WTC11 (cell line): ENCODE measurements around the gene RRP36. TPM values are rescaled to one million over a fixed set of nuclear protein-coding genes. Genes with fewer than 3 reads are reported as not detected.

Source experiments
- FOXJ3 ChIP-seq: sonication (generic); formaldehyde crosslinking; IDR thresholded peaks from 2 replicates; pipeline ENCODE4 v1.9.0; 2021; ENCODE audit warnings: missing genetic modification reagents, mild to moderate bottlenecking, borderline replicate concordance
- HMGA2 ChIP-seq: fragments of 250-450 bp; sonication (Bioruptor Pico); IDR thresholded peaks from 2 replicates; pipeline ENCODE4 v1.4.0; 2021; ENCODE audit warnings: mild to moderate bottlenecking, moderate library complexity
- JUN ChIP-seq: sonication (generic); formaldehyde crosslinking; IDR thresholded peaks from 2 replicates; pipeline ENCODE4 v1.8.0; 2023; ENCODE audit warnings: mild to moderate bottlenecking, missing genetic modification reagents
- KAT7 ChIP-seq: sonication (generic); formaldehyde crosslinking; IDR thresholded peaks from 2 replicates; pipeline ENCODE4 v1.8.1; 2023; ENCODE audit warnings: missing genetic modification reagents, mild to moderate bottlenecking, borderline replicate concordance
- MXD4 ChIP-seq: fragments of 250-450 bp; sonication (Bioruptor Pico); IDR thresholded peaks from 2 replicates; pipeline ENCODE4 v1.8.0; 2021; ENCODE audit warnings: mild to moderate bottlenecking, moderate library complexity, borderline replicate concordance
- NFATC4 ChIP-seq: fragments of 250-450 bp; sonication (Bioruptor Pico); IDR thresholded peaks from 2 replicates; pipeline ENCODE4 v1.9.0; 2021; ENCODE audit warnings: mild to moderate bottlenecking
- NFE2L1 ChIP-seq: sonication (generic); formaldehyde crosslinking; IDR thresholded peaks from 2 replicates; pipeline ENCODE4 v1.8.1; 2023; ENCODE audit warnings: missing genetic modification reagents
- NR2C2 ChIP-seq: sonication (generic); formaldehyde crosslinking; IDR thresholded peaks from 2 replicates; pipeline ENCODE4 v1.8.0; 2022; ENCODE audit warnings: mild to moderate bottlenecking, missing genetic modification reagents
- SMAD3 ChIP-seq: sonication (generic); formaldehyde crosslinking; IDR thresholded peaks from 2 replicates; pipeline ENCODE4 v1.8.0; 2022; ENCODE audit warnings: missing genetic modification reagents, mild to moderate bottlenecking, borderline replicate concordance
- SMAD4 ChIP-seq: sonication (generic); formaldehyde crosslinking; IDR thresholded peaks from 2 replicates; pipeline ENCODE4 v1.8.0; 2022; ENCODE audit warnings: mild to moderate bottlenecking, missing genetic modification reagents
- ZNF121 ChIP-seq: sonication (generic); formaldehyde crosslinking; IDR thresholded peaks from 2 replicates; pipeline ENCODE4 v1.8.0; 2023; ENCODE audit warnings: missing genetic modification reagents
- ZNF138 ChIP-seq: sonication (generic); formaldehyde crosslinking; conservative IDR thresholded peaks from 2 replicates; pipeline ENCODE4 v1.8.1; 2022; ENCODE audit warnings: mild to moderate bottlenecking, moderate library complexity, missing genetic modification reagents
- ZNF263 ChIP-seq: sonication (generic); formaldehyde crosslinking; IDR thresholded peaks from 2 replicates; pipeline ENCODE4 v1.8.1; 2022; ENCODE audit warnings: low read depth, mild to moderate bottlenecking, moderate library complexity, missing genetic modification reagents
- ZNF317 ChIP-seq: sonication (generic); formaldehyde crosslinking; IDR thresholded peaks from 2 replicates; pipeline ENCODE4 v1.8.1; 2023; ENCODE audit warnings: low read depth, mild to moderate bottlenecking, moderate library complexity, missing genetic modification reagents, borderline replicate concordance
- ZNF396 ChIP-seq: fragments of 250-450 bp; sonication (Bioruptor Pico); IDR thresholded peaks from 2 replicates; pipeline ENCODE4 v1.8.0; 2021; ENCODE audit warnings: mild to moderate bottlenecking, moderate library complexity, borderline replicate concordance
- ZNF416 ChIP-seq: fragments of 250-450 bp; sonication (Bioruptor Pico); IDR thresholded peaks from 2 replicates; pipeline ENCODE4 v1.9.0; 2021; ENCODE audit warnings: mild to moderate bottlenecking, inconsistent platforms
- ZNF423 ChIP-seq: fragments of 250-450 bp; sonication (Bioruptor Pico); IDR thresholded peaks from 2 replicates; pipeline ENCODE4 v2.1.2; 2022; ENCODE audit warnings: mild to moderate bottlenecking, moderate library complexity
- ZNF671 ChIP-seq: fragments of 250-450 bp; sonication (Bioruptor Pico); IDR thresholded peaks from 2 replicates; pipeline ENCODE4 v1.8.0; 2021; ENCODE audit warnings: mild to moderate bottlenecking
- total RNA-seq: library from RNA; stranded (reverse); gene quantifications from 3 replicates; pipeline ENCODE4 v1.2.3, GENCODE V29; 2021
- TF ChIP-seq, protein P1 (sequence below): sonication (generic); formaldehyde crosslinking; IDR thresholded peaks from 2 replicates; pipeline ENCODE4 v1.8.0; 2022; ENCODE audit warnings: missing genetic modification reagents
- TF ChIP-seq, protein P2 (sequence below): sonication (generic); formaldehyde crosslinking; IDR thresholded peaks from 2 replicates; pipeline ENCODE4 v1.8.0; 2022; ENCODE audit warnings: mild to moderate bottlenecking, missing genetic modification reagents
- TF ChIP-seq, protein P3 (sequence below): sonication (generic); formaldehyde crosslinking; IDR thresholded peaks from 2 replicates; pipeline ENCODE4 v1.8.1; 2023; ENCODE audit warnings: mild to moderate bottlenecking, missing genetic modification reagents, moderate library complexity
- TF ChIP-seq, protein P4 (sequence below): fragments of 250-450 bp; sonication (Bioruptor Pico); IDR thresholded peaks from 2 replicates; pipeline ENCODE4 v1.8.0; 2021; ENCODE audit warnings: mild to moderate bottlenecking
- TF ChIP-seq, protein P5 (sequence below): sonication (generic); formaldehyde crosslinking; IDR thresholded peaks from 2 replicates; pipeline ENCODE4 v1.8.1; 2023; ENCODE audit warnings: mild to moderate bottlenecking, missing genetic modification reagents
- TF ChIP-seq, protein P6 (sequence below): fragments of 250-450 bp; sonication (Bioruptor Pico); IDR thresholded peaks from 2 replicates; pipeline ENCODE4 v1.9.0; 2021; ENCODE audit warnings: mild to moderate bottlenecking
- TF ChIP-seq, protein P7 (sequence below): fragments of 250-450 bp; sonication (Bioruptor Pico); conservative IDR thresholded peaks from 2 replicates; pipeline ENCODE4 v1.9.0; 2021; ENCODE audit warnings: mild to moderate bottlenecking
- TF ChIP-seq, protein P8 (sequence below): sonication (generic); formaldehyde crosslinking; IDR thresholded peaks from 2 replicates; pipeline ENCODE4 v1.8.0; 2022; ENCODE audit warnings: mild to moderate bottlenecking, missing genetic modification reagents

RRP36 gene
- total RNA-seq, 1 experiment from 2014 or later, result 81.0 TPM

DNA sequence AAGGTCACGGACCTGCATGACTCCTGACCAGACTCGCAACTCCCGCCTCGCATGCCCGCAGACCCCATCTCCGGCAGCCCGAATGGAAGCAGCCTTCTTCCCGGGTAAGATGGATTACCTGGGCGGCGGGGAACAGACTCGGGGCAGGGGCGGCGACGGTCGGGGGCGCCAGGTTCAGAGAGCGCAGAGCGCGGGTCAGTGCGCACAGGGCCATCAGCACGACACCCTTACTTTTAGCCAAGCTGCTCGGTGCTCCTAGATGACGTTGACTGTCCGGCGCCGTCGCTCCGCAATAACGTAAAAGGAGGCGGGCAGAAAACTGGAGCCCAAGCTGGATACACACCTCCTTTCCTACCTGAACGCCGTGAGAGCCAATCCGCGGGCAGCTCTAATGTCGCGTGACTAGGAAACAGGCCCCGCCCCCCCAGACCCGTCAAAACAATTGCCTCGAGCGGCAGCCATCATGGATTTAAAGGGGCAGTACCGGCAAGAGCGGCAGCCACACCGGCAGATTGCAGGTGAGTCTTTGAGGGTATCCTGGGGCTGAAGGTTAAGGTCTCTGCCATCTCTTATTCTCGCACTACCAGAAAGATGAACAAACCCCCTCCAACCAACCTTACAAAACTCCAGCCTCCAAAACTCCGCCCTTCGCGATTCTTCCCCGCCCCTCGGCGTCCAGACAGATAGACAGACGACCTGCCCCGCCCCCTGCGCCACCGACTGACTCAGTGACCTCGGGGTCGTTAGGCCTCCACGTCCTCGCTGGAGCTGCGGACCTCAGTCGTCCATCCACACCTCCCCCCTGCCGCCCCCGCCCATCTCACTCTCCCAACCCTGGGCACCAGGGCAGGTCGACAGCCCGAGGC lies 38.0 kb downstream of the RRP36 start, which contains the start of the genes KLC4 and MRPL2 (continued):
- TF ChIP-seq, protein P1, sequence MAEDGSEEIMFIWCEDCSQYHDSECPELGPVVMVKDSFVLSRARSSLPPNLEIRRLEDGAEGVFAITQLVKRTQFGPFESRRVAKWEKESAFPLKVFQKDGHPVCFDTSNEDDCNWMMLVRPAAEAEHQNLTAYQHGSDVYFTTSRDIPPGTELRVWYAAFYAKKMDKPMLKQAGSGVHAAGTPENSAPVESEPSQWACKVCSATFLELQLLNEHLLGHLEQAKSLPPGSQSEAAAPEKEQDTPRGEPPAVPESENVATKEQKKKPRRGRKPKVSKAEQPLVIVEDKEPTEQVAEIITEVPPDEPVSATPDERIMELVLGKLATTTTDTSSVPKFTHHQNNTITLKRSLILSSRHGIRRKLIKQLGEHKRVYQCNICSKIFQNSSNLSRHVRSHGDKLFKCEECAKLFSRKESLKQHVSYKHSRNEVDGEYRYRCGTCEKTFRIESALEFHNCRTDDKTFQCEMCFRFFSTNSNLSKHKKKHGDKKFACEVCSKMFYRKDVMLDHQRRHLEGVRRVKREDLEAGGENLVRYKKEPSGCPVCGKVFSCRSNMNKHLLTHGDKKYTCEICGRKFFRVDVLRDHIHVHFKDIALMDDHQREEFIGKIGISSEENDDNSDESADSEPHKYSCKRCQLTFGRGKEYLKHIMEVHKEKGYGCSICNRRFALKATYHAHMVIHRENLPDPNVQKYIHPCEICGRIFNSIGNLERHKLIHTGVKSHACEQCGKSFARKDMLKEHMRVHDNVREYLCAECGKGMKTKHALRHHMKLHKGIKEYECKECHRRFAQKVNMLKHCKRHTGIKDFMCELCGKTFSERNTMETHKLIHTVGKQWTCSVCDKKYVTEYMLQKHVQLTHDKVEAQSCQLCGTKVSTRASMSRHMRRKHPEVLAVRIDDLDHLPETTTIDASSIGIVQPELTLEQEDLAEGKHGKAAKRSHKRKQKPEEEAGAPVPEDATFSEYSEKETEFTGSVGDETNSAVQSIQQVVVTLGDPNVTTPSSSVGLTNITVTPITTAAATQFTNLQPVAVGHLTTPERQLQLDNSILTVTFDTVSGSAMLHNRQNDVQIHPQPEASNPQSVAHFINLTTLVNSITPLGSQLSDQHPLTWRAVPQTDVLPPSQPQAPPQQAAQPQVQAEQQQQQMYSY, result no peak
- TF ChIP-seq, protein P2, sequence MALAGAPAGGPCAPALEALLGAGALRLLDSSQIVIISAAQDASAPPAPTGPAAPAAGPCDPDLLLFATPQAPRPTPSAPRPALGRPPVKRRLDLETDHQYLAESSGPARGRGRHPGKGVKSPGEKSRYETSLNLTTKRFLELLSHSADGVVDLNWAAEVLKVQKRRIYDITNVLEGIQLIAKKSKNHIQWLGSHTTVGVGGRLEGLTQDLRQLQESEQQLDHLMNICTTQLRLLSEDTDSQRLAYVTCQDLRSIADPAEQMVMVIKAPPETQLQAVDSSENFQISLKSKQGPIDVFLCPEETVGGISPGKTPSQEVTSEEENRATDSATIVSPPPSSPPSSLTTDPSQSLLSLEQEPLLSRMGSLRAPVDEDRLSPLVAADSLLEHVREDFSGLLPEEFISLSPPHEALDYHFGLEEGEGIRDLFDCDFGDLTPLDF (CRISPR knock-in tag), result no peak
- TF ChIP-seq, protein P3, sequence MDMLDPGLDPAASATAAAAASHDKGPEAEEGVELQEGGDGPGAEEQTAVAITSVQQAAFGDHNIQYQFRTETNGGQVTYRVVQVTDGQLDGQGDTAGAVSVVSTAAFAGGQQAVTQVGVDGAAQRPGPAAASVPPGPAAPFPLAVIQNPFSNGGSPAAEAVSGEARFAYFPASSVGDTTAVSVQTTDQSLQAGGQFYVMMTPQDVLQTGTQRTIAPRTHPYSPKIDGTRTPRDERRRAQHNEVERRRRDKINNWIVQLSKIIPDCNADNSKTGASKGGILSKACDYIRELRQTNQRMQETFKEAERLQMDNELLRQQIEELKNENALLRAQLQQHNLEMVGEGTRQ (CRISPR knock-in tag), result peak; percentile 83
- TF ChIP-seq ZNF263, result no peak
- no peak for TF ChIP-seq KAT7 (CRISPR knock-in tag)
- TF ChIP-seq, protein P4, sequence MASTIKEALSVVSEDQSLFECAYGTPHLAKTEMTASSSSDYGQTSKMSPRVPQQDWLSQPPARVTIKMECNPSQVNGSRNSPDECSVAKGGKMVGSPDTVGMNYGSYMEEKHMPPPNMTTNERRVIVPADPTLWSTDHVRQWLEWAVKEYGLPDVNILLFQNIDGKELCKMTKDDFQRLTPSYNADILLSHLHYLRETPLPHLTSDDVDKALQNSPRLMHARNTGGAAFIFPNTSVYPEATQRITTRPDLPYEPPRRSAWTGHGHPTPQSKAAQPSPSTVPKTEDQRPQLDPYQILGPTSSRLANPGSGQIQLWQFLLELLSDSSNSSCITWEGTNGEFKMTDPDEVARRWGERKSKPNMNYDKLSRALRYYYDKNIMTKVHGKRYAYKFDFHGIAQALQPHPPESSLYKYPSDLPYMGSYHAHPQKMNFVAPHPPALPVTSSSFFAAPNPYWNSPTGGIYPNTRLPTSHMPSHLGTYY (CRISPR knock-in tag), result no peak
- no peak for TF ChIP-seq FOXJ3 (CRISPR knock-in tag)
- TF ChIP-seq, protein P5, sequence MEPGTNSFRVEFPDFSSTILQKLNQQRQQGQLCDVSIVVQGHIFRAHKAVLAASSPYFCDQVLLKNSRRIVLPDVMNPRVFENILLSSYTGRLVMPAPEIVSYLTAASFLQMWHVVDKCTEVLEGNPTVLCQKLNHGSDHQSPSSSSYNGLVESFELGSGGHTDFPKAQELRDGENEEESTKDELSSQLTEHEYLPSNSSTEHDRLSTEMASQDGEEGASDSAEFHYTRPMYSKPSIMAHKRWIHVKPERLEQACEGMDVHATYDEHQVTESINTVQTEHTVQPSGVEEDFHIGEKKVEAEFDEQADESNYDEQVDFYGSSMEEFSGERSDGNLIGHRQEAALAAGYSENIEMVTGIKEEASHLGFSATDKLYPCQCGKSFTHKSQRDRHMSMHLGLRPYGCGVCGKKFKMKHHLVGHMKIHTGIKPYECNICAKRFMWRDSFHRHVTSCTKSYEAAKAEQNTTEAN, result no peak
- TF ChIP-seq ZNF423 (CRISPR knock-in tag), result no peak
- TF ChIP-seq, protein P6, sequence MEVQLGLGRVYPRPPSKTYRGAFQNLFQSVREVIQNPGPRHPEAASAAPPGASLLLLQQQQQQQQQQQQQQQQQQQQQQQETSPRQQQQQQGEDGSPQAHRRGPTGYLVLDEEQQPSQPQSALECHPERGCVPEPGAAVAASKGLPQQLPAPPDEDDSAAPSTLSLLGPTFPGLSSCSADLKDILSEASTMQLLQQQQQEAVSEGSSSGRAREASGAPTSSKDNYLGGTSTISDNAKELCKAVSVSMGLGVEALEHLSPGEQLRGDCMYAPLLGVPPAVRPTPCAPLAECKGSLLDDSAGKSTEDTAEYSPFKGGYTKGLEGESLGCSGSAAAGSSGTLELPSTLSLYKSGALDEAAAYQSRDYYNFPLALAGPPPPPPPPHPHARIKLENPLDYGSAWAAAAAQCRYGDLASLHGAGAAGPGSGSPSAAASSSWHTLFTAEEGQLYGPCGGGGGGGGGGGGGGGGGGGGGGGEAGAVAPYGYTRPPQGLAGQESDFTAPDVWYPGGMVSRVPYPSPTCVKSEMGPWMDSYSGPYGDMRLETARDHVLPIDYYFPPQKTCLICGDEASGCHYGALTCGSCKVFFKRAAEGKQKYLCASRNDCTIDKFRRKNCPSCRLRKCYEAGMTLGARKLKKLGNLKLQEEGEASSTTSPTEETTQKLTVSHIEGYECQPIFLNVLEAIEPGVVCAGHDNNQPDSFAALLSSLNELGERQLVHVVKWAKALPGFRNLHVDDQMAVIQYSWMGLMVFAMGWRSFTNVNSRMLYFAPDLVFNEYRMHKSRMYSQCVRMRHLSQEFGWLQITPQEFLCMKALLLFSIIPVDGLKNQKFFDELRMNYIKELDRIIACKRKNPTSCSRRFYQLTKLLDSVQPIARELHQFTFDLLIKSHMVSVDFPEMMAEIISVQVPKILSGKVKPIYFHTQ, result no peak
- TF ChIP-seq ZNF416 (CRISPR knock-in tag), result no peak
- 0 out of 2 replicates have a peak, but pooled peaks have one; percentile 19 for TF ChIP-seq SMAD3
- TF ChIP-seq NR2C2 (CRISPR knock-in tag), result no peak
- TF ChIP-seq, protein P7, sequence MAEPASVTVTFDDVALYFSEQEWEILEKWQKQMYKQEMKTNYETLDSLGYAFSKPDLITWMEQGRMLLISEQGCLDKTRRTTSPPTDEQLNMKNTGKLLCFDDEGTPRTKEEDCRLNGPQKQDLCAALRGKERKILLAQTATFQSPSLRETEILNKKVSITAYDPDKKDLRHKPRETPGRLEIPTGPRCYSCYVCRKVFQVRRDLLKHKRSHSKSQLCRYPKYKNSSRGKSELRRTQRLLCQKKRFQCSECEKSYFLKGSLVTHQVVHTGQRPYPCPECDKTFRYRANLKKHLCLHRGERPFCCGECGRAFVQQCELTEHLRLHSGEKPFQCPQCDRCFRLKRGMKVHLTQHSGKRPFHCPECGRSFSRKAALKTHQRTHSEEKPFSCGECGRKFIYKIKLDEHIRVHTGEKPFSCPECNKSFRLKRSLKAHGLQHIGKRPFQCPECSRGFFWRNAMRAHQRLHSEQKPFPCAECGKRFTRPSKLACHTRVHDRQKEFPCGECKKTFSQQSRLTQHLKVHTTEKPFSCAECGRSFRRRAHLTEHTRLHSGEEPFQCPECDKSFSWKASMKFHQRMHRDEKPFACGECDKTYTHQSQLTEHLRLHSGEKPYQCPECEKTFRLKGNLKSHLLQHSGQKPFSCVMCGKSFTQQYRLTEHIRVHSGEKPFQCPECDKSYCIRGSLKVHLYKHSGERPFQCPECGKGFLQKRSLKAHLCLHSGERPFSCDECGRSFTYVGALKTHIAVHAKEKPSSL (CRISPR knock-in tag), result no peak
- TF ChIP-seq ZNF138 (CRISPR knock-in tag), result no peak
- no peak for TF ChIP-seq SMAD4 (CRISPR knock-in tag)
- no peak for TF ChIP-seq ZNF396
- no peak for TF ChIP-seq JUN
- no peak for TF ChIP-seq ZNF317
- no peak for TF ChIP-seq NFATC4 (CRISPR knock-in tag)
- TF ChIP-seq ZNF671 (CRISPR knock-in tag), result no peak
- peak; percentile 84 for TF ChIP-seq ZNF121 (CRISPR knock-in tag)
- TF ChIP-seq, protein P8, sequence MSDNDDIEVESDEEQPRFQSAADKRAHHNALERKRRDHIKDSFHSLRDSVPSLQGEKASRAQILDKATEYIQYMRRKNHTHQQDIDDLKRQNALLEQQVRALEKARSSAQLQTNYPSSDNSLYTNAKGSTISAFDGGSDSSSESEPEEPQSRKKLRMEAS (CRISPR knock-in tag), result peak; percentile 76
- TF ChIP-seq HMGA2, result no peak
- TF ChIP-seq NFE2L1 (CRISPR knock-in tag), result no peak
- TF ChIP-seq MXD4, result no peak
